Endothelial cell of umbilical vein (primary cell): ENCODE results near the gene MTHFR. TPM values are rescaled to one million over a fixed set of nuclear protein-coding genes. Genes with fewer than 3 reads are reported as not detected.

Experiments used
- BruUV-seq: library from RNA; stranded (reverse); fragments of 400-500 nt; replicated peaks from 2 replicates; lab custom pipeline; 2021; lab: Mats Ljungman, UMichigan
- CTCF ChIA-PET: fragments of 300-600, 350-600 bp; sonication (Branson Sonifier 250); formaldehyde crosslinking; loops from one replicate; lab custom pipeline; 2021; ENCODE audit warnings: antibody characterized with exemption, inconsistent platforms; lab: Charles Lee
- POLR2A ChIA-PET: fragments of 300-600, 350-600 bp; sonication (Branson Sonifier 250); formaldehyde crosslinking; loops from one replicate; lab custom pipeline; 2021; ENCODE audit warnings: antibody characterized with exemption, inconsistent platforms; lab: Charles Lee
- DNase-seq: peaks from one replicate; pipeline ENCODE4 v3.0.0-alpha.2; 2011; ENCODE audit warnings: low read depth, low spot score
- FAIRE-seq: peaks from 2 replicates; lab custom pipeline; 2011; peaks lifted over from hg19 to GRCh38; lab: Jason Lieb, UNC
- H2AFZ ChIP-seq: 2 replicates; pipeline ENCODE4 v1.6.0; 2012; ENCODE audit warnings: low read depth, low read length, control low read depth, inconsistent platforms
- H3K27ac ChIP-seq: 2 replicates; pipeline ENCODE4 v1.5.1; 2011; ENCODE audit warnings: low read depth, mild to moderate bottlenecking, control low read depth, low read length, moderate library complexity; ENCODE audit not compliant: insufficient read depth
- H3K27me3 ChIP-seq, 2 experiments: 2 replicates each; pipeline versions ENCODE4 v1.6.0 to v1.6.1; 2011; ENCODE audit warnings: low read length in 2 of 2, mixed read lengths in 1 of 2; ENCODE audit not compliant: control insufficient read depth in 2 of 2, insufficient read depth in 2 of 2
- H3K36me3 ChIP-seq, 2 experiments: 2 replicates in 1 of 2; 3 replicates in 1 of 2; pipeline ENCODE4 v1.5.1; 2011; ENCODE audit warnings: low read length in 2 of 2, mild to moderate bottlenecking in 1 of 2, moderate library complexity in 1 of 2; ENCODE audit not compliant: control insufficient read depth in 2 of 2, insufficient read depth in 2 of 2; ENCODE audit errors: extremely low read depth in 1 of 2
- H3K4me1 ChIP-seq: 3 replicates; pipeline ENCODE4 v1.5.1; 2011; ENCODE audit warnings: mild to moderate bottlenecking, low read length; ENCODE audit not compliant: control insufficient read depth, insufficient read depth; ENCODE audit errors: extremely low read depth
- H3K4me2 ChIP-seq: 2 replicates; pipeline ENCODE4 v1.6.1; 2011; ENCODE audit warnings: low read length, control low read depth, mixed read lengths; ENCODE audit not compliant: insufficient read depth
- H3K4me3 ChIP-seq, 3 experiments: fragments of 200-600 bp in 1 of 3; sonication (generic), shearing (Covaris generic) in 1 of 3; replicated peaks in 1 of 3; 2 replicates each; pipeline ENCODE4 v1.5.1; 2011 to 2016; ENCODE audit warnings: control low read depth in 3 of 3, low read length in 3 of 3, mild to moderate bottlenecking in 2 of 3, inconsistent platforms in 1 of 3, low read depth in 1 of 3, moderate library complexity in 1 of 3; ENCODE audit not compliant: insufficient read depth in 1 of 3
- H3K79me2 ChIP-seq: 2 replicates; pipeline ENCODE4 v1.6.0; 2012; ENCODE audit warnings: low read length, inconsistent platforms; ENCODE audit not compliant: control insufficient read depth, insufficient read depth
- H3K9ac ChIP-seq: replicated peaks from 2 replicates; pipeline ENCODE3; 2011; ENCODE audit warnings: low read length, control low read depth; ENCODE audit not compliant: insufficient read depth; ENCODE audit errors: extremely low read depth
- H3K9me1 ChIP-seq: replicated peaks from 3 replicates; pipeline ENCODE4 v1.6.0; 2011; ENCODE audit warnings: mild to moderate bottlenecking, low read length; ENCODE audit not compliant: control insufficient read depth, insufficient read depth; ENCODE audit errors: extremely low read depth
- H3K9me3 ChIP-seq: replicated peaks from 2 replicates; pipeline ENCODE4 v1.5.1; 2012; ENCODE audit warnings: low read length, inconsistent platforms; ENCODE audit not compliant: control insufficient read depth, insufficient read depth
- H4K20me1 ChIP-seq: replicated peaks from 2 replicates; pipeline ENCODE3; 2011; ENCODE audit warnings: mild to moderate bottlenecking, low read length; ENCODE audit not compliant: control insufficient read depth, insufficient read depth; ENCODE audit errors: extremely low read depth
- EZH2 ChIP-seq: IDR thresholded peaks from 2 replicates; pipeline ENCODE4 v1.6.1; 2012; ENCODE audit warnings: borderline replicate concordance, low read depth, mild to moderate bottlenecking, moderate library complexity, low read length, inconsistent platforms; ENCODE audit not compliant: severe bottlenecking
- FOS ChIP-seq: IDR thresholded peaks from 2 replicates; pipeline ENCODE4 v1.6.1; 2011; ENCODE audit warnings: mild to moderate bottlenecking, low read length, moderate library complexity, borderline replicate concordance; ENCODE audit not compliant: insufficient read depth
- GATA2 ChIP-seq: IDR thresholded peaks from 2 replicates; pipeline ENCODE4 v1.7.0; 2011; ENCODE audit warnings: low read depth, mild to moderate bottlenecking, moderate library complexity, mixed read lengths, low read length; ENCODE audit not compliant: insufficient read length, insufficient read depth
- JUN ChIP-seq: IDR thresholded peaks from 2 replicates; pipeline ENCODE4 v1.6.1; 2011; ENCODE audit warnings: borderline replicate concordance, low read depth; ENCODE audit not compliant: insufficient read length, insufficient read depth
- MYC ChIP-seq: IDR thresholded peaks from one replicate; pipeline ENCODE4 v1.6.1; 2011; ENCODE audit warnings: mild to moderate bottlenecking, low read depth, low read length
- POLR2A ChIP-seq: IDR thresholded peaks from 2 replicates; pipeline ENCODE4 v1.6.1; 2012; ENCODE audit warnings: low read depth, mild to moderate bottlenecking, control low read depth, low read length
- POLR2AphosphoS5 ChIP-seq: IDR thresholded peaks from 2 replicates; pipeline ENCODE4 v1.6.1; 2012; ENCODE audit warnings: low read depth, mild to moderate bottlenecking, control low read depth, low read length, moderate library complexity; ENCODE audit not compliant: insufficient read depth
- dilution Hi-C: fragments of 300-500 bp; cut with MboI; formaldehyde crosslinking; loops from one replicate; pipeline ENCODE4 v1.15.0; 2019; ENCODE audit warnings: low sequenced_read_pairs; ENCODE audit not compliant: extremely low pct_ligation_motif_present
- intact Hi-C: fragments of 100-400 bp; cut with micrococcal nuclease; formaldehyde crosslinking; loops from one replicate; pipeline ENCODE4 v1.10.0; 2022
- polyA plus RNA-seq, 4 experiments: library from polyadenylated mRNA; depleted of rRNA in 3 of 4; stranded (reverse) in 3 of 4; unstranded in 1 of 4; fragments of >200 nt; gene quantifications; 2 replicates each; pipeline versions ENCODE4 v1.2.1 to v1.2.3, GENCODE V29; 2011 to 2012; ENCODE audit warnings: missing spikeins in 1 of 4
- total RNA-seq: library from RNA; stranded (reverse); gene quantifications from 2 replicates; pipeline ENCODE4 v1.2.3, GENCODE V29; 2021
- TF ChIP-seq, protein P1 (sequence below): IDR thresholded peaks from 2 replicates; pipeline ENCODE4 v1.6.1; 2011; ENCODE audit not compliant: insufficient read depth, insufficient read length
- TF ChIP-seq, protein P2 (sequence below), 2 donors: IDR thresholded peaks; 1 replicate in 1 of 2; 2 replicates in 1 of 2; pipeline ENCODE4 v1.5.1; 2011; ENCODE audit warnings: low read length in 2 of 2, mild to moderate bottlenecking in 2 of 2, moderate library complexity in 2 of 2, control low read depth in 1 of 2, inconsistent platforms in 1 of 2, low read depth in 1 of 2; ENCODE audit not compliant: insufficient read depth in 1 of 2; ENCODE audit errors: extremely low read depth in 1 of 2

The MTHFR gene
- total and polyA plus RNA-seq, 2 donors (not counting 3 experiments of a cell fraction or from before 2014, with no cell fraction given) = 13.8 to 25.3 TPM

DNA sequence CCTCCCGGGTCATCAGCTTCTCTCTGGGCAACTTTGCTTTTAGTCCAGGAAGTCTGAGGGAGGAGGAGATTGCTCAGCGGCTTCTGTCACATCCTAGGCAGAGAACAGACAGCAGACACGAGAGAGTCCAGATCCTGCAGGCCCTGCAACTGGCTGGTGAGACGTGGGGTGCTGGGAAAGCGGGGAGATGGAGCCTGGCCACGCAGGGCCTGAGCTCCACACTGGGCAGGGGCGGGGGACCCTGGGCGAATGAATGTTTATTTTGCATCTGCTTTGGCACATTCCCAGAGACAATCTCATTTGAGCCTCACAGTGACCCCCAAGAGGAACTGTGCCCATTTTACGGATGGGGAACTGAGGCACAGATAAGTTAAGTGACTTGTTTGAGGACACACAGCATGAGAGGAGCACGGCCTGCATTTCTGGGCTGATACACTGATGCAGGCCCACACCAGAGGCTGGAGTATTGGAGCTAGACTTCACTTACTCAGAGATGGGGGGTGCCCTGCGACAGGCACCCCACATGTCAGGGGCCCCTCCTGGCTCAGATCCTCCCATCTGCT is 34.2 kb downstream of the MTHFR start:
- H3K27ac ChIP-seq = no peak overlapping the region
- dilution Hi-C loops (no loop called here), intact Hi-C loops (no loop called here)
- peaks cover 4% of the 10 kb centered on the region for H3K4me1 ChIP-seq
- H3K9ac ChIP-seq = no peak overlapping the region
- no peak for DNase-seq
- H4K20me1 ChIP-seq = no peaks in the 10 kb centered on the region
- H3K36me3 ChIP-seq = no peaks in the 10 kb centered on the region
- H3K9me1 ChIP-seq = no peaks in the 10 kb centered on the region
- ChIA-PET POLR2A (no interaction called here), CTCF (interaction anchor here (0.5 to 1.5 kb wide), 3 partner anchors 11 to 13 kb away, joined by 3 read pairs; no protein-coding TSS in a partner anchor)
- H3K27me3 ChIP-seq = no peaks in the 10 kb centered on the region
- no peak for FAIRE-seq
- no peaks in the 10 kb centered on the region for H3K9me3 ChIP-seq
- H3K4me2 ChIP-seq = no peak overlapping the region
- no peaks in the 10 kb centered on the region for H3K79me2 ChIP-seq
- H2AFZ ChIP-seq = no peak overlapping the region
- TF ChIP-seq, protein P1, sequence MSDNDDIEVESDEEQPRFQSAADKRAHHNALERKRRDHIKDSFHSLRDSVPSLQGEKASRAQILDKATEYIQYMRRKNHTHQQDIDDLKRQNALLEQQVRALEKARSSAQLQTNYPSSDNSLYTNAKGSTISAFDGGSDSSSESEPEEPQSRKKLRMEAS = no peak
- H3K4me3 ChIP-seq = no peak overlapping the region
- BruUV-seq = no TSS peak

DNA sequence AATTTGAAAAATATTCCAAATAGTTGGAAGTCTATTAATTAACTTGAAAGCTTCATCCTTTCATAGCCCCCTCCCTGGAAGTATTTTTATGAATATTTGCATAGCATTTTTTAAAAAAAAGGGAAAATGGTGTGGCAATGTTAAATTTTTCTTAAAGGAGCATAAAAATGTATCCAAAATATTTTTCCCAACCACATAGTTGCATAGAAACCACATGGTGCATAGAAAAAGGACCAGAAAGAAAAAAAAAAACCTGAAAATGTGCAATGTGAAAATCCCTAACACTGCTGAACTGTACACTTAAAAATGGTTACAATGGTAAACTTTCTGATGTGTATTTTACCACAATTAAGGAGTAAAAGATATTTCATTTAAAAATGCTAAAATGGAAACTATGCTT is 35.8 kb downstream of the MTHFR start:
- no peak overlapping the region for H3K9ac ChIP-seq
- H3K9me1 ChIP-seq = no peaks in the 10 kb centered on the region
- intact Hi-C loops (no loop called here), dilution Hi-C loops (no loop called here)
- POLR2A ChIA-PET = no interaction called here
- DNase-seq = no peak
- no peaks in the 10 kb centered on the region for H4K20me1 ChIP-seq
- BruUV-seq = no TSS peak
- TF ChIP-seq EZH2 (no peak), JUN (no peak), POLR2A (no peak), POLR2AphosphoS5 (no peak), FOS (no peak), MYC (no peak), GATA2 (no peak)
- TF ChIP-seq, protein P2, sequence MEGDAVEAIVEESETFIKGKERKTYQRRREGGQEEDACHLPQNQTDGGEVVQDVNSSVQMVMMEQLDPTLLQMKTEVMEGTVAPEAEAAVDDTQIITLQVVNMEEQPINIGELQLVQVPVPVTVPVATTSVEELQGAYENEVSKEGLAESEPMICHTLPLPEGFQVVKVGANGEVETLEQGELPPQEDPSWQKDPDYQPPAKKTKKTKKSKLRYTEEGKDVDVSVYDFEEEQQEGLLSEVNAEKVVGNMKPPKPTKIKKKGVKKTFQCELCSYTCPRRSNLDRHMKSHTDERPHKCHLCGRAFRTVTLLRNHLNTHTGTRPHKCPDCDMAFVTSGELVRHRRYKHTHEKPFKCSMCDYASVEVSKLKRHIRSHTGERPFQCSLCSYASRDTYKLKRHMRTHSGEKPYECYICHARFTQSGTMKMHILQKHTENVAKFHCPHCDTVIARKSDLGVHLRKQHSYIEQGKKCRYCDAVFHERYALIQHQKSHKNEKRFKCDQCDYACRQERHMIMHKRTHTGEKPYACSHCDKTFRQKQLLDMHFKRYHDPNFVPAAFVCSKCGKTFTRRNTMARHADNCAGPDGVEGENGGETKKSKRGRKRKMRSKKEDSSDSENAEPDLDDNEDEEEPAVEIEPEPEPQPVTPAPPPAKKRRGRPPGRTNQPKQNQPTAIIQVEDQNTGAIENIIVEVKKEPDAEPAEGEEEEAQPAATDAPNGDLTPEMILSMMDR (IDR thresholded peaks at IDR 0.05; ENCODE audit: extremely low read depth in 1 of 2, insufficient read depth in 1 of 2, low read depth in 1 of 2, low read length in 2 of 2) = no peak
- TF ChIP-seq, protein P1 = no peak
- no peaks in the 10 kb centered on the region for H3K79me2 ChIP-seq
- no peaks in the 10 kb centered on the region for H3K36me3 ChIP-seq
- FAIRE-seq = no peak
- no peak overlapping the region for H2AFZ ChIP-seq
- H3K27me3 ChIP-seq = no peaks in the 10 kb centered on the region
- CTCF ChIA-PET = interaction anchor here (1.0 kb wide), 1 partner anchor 16 kb away, joined by 3 read pairs; no protein-coding TSS in a partner anchor
- no peak overlapping the region for H3K4me2 ChIP-seq
- H3K4me1 ChIP-seq = peaks cover 4% of the 10 kb centered on the region
- no peaks in the 10 kb centered on the region for H3K9me3 ChIP-seq
- no peak overlapping the region for H3K4me3 ChIP-seq
- no peak overlapping the region for H3K27ac ChIP-seq
